DMS153 treated with DMSO at 0.1 percent for 48 hours (cell line): ENCODE measurements around the gene PTBP1.
"Not testable (repeated sequence)": the region's sequence is repeated elsewhere in the genome, so short reads cannot be mapped to it uniquely, and the experiment has no call there.

Experiments
- DNase-seq: peaks from one replicate; lab custom pipeline; 2025; ENCODE audit not compliant: unreplicated experiment; lab: John Stamatoyannopoulos, UW

PTBP1 gene

DNA sequence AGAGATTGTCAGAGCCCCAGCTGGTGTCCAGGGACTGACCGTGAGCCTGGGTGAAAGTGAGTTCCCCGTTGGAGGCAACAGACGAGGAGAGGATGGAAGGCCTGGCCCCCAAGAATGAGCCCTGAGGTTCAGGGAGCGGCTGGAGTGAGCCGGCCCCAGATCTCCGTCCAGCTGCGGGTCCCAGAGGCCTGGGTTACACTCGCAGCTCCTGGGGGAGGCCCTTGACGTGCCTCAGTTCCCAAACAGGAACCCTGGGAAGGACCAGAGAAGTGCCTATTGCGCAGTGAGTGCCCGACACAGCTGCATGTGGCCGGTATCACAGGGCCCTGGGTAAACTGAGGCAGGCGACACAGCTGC, 53.7 kb downstream of the PTBP1 start:
- DNase-seq: no peak

DNA sequence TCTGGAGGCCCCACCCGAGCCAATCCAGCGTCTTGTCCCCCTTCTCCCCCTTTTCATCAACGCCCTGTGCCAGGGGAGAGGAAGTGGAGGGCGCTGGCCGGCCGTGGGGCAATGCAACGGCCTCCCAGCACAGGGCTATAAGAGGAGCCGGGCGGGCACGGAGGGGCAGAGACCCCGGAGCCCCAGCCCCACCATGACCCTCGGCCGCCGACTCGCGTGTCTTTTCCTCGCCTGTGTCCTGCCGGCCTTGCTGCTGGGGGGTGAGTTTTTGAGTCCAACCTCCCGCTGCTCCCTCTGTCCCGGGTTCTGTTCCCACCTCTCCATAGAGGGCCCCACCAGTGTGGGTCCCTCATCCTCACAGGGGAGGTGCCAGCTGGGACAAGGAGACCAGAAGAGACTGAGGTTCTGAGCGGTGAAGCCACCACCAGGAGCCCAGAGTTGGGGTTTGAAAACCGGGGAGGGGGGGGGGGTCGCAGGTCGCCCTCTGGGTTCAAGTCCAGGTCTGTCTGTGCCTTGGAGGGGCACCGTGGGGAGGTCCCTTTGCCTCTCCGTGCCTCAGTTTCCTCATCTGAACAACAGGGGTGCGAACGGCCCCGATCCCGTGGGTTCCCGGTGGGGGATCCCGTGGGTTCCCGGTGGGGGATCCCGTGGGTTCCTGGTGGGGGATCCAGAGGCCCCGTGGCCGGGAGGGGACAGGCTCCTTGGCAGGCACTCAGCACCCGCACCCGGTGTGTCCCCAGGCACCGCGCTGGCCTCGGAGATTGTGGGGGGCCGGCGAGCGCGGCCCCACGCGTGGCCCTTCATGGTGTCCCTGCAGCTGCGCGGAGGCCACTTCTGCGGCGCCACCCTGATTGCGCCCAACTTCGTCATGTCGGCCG, 55.1 kb downstream of the PTBP1 start, which contains the start of gene ELANE:
Gene ELANE (plus strand): TSS at position 168 of the 878 bp plus-strand sequence. CDS start 26 bp downstream, at position 194.
- DNase-seq: no peak

DNA sequence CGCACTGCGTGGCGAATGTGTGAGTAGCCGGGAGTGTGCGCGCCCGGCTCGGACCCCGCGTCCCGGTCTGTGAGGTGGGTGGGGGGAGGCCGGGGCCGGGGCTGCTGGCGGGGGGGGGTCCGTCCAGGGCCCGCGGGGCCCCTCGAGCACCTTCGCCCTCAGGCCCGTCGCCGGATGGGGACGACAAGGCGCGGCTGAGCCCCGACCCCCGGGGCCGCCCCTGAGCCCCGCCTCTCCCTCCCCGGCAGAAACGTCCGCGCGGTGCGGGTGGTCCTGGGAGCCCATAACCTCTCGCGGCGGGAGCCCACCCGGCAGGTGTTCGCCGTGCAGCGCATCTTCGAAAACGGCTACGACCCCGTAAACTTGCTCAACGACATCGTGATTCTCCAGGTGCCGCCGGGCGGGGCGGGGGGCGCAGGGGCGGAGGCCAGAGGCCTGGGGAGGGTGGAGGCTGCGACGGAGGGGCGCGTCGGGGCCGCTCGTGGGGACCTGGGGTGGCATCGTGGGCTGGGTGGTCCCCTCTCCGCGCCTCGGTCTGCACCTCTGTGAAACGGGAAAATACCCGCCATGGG, 55.8 kb downstream of the PTBP1 start:
- no peak for DNase-seq

DNA sequence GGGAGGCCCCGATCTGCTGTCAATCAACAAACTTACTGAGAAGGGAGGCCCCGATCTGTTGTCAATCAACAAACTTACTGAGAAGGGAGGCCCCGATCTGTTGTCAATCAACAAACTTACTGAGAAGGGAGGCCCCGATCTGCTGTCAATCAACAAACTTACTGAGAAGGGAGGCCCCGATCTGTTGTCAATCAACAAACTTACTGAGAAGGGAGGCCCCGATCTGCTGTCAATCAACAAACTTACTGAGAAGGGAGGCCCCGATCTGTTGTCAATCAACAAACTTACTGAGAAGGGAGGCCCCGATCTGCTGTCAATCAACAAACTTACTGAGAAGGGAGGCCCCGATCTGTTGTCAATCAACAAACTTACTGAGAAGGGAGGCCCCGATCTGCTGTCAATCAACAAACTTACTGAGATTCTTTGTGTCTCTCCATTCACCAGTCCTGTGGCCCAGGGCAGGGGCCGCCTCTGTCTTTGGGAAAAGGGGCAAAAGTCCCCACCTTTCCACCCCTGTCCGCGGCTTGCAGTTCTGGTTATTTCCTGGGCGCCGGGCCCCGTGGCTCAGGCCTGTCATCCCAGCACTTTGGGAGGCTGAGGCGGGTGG, 56.5 kb downstream of the PTBP1 start:
- not testable (repeated sequence) for DNase-seq

DNA sequence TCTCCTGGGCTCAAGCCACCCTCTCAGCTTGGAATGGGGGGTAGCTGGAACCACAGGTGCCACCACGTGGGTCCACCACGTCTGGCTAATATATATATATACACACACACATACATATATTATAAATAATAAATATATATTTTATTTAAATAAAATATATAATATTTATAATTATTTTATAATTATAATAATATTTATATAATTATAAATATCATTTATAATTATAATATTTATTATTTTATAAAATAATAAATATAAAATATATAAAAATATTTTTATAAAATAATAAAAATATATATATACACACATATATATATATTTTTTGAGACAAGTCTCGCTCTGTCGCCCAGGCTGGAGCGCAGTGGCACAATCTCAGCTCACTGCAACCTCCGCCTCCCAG, 57.3 kb downstream of the PTBP1 start:
- DNase-seq: no peak

DNA sequence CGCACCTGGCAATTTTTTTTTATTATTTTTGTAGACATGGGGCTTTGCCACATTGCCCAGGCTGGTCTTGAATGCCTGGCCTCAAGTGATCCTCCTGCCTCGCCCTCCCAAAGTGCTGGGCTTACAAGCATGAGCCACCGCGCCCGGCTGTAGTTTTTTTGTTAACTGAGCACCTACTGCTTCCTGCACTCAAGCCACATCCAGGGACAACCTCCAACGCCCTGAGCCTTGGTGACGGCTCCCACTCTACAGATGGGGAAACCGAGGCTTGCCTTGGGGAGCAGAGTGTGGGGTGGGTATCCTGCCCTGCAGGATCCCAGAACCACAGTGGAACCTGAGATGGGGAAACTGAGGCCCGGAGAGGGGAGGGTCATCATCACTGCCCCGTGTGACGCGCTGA, 57.9 kb downstream of the PTBP1 start:
- DNase-seq: no peak

DNA sequence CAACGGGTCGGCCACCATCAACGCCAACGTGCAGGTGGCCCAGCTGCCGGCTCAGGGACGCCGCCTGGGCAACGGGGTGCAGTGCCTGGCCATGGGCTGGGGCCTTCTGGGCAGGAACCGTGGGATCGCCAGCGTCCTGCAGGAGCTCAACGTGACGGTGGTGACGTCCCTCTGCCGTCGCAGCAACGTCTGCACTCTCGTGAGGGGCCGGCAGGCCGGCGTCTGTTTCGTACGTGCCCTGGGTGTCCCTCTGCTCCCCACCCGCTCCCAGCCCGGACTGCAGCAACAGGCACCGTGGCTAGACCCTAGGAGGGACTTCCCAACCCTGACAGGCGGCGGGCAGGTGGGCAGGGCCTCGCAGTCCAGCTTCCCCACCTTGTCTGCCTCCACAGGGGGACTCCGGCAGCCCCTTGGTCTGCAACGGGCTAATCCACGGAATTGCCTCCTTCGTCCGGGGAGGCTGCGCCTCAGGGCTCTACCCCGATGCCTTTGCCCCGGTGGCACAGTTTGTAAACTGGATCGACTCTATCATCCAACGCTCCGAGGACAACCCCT, 58.4 kb downstream of the PTBP1 start:
- DNase-seq: no peak

DNA sequence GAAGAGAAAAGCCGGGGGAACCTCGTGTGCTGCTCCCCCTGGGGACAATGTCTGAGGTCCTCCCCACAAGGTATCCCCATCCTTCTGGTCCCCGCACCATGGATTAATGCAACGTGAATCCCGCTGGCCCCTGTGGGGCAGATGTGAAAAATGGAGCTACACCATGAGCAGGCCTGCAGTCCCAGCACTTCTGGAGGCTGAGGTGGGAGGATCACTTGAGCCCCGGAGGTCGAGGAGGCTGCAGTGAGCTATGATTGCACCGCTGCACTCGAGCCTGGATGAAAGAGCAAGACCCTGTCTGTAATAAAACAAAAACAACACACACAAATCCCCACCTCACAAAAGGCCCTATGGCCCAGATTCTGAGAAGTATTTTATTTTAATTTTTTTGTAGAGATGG, 61.0 kb downstream of the PTBP1 start:
- DNase-seq: no peak

DNA sequence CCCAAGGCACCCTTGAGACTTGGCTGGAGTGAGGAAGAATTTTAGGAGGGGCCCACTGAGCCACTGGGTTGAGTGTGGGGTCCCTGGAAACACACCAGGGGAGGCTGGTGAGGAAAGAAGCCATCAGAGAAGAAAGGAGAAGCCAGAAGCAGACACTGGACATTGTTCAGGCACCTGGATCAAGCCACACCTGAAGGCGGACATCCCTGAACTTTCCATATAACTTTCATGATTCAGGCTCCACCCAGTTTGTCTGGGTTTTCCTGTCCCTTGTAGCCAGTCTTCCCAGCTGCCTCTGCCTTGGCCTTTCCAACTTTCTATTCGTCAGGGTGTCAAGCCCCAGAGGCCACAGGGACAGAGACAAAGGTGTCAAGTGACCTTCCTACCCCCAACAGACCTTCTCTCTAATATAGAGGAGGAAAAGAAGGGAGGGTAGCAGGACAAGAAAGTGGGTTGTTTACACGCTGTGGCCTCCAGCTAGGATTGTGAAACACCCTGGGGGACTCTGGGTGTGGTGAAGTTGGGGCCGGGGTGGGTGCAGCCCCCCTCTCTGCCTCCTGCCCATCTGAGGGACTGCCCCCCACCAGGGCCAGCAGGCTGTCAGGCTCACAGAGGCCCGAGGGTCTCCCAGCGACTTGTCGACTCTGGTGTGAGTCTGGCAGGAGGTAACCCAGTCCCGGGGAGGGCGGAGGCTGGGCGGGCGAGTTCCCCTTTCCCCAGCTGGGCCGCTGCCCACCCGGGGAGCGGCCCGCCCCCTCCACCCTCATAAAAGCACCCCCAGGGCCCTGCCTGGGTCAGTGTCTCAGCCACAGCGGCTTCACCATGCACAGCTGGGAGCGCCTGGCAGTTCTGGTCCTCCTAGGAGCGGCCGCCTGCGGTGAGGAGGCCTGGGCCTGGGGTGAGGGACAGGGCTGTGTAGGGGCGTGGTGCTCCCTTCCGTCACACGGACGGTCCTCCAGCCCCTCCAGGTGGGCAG, 61.9 kb downstream of the PTBP1 start, which contains the start of gene CFD:
Gene CFD (plus strand): TSS at position 797 of the 976 bp plus-strand sequence. CDS start 26 bp downstream, at position 823.
- no peak for DNase-seq

DNA sequence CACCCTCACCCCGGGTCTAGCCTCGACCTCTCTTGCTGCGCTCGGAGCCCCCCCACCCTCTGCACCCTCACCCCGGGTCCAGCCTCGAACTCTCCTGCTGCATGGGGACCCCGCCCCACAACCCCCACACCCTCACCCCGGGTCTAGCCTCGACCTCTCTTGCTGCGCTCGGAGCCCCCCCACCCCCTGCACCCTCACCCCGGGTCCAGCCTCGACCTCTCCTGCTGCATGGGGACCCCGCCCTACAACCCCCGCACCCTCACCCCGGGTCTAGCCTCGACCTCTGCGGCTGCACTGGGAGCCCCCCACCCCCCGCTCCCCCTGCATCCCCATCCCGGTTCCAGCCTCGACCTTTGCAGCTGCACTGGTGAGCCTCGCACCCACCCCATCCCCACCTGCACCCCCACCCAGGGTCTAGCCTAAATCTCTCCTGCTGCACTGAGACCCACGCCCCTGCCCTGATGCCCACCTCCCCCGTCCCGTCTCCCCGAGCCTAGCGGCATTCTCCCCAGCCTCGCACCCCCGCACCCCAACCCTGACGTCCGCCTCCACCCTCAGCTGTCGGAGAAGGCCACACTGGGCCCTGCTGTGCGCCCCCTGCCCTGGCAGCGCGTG, 64.0 kb downstream of the PTBP1 start:
- no peak for DNase-seq
